GM19463 (cell line): Measurements from ENCODE around the gene CEP120.
A peak's percentile ranks its signal among the peaks of the same experiment; 100 is the strongest.
"Not testable (repeated sequence)": the region's sequence is repeated elsewhere in the genome, so short reads cannot be mapped to it uniquely, and the experiment has no call there.

Source experiments
- ATAC-seq: cut with Tn5 transposase; IDR thresholded peaks from one replicate; pipeline ENCODE4 v1.9.1; 2021; ENCODE audit warnings: mild to moderate bottlenecking, moderate library complexity; ENCODE audit not compliant: unreplicated experiment

The CEP120 gene

DNA sequence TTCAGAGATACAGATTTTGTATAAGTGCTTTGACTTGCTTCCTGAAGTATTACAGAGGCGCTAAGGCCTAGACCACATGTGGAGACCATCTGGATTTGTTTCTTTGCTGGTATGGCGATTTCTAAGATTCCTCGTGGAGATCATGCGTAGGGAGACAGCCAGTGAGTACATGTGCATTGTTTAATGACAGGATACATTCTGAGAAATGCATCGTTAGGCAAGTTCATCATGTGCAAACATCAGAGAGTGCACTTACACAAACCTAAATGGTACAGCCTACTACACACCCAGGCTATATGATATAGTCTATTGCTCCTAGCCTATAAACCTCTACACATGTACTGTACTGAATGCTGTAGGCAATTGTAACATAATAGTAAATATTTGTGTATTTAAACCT, 16.5 kb upstream of the CEP120 start:
- no peak for ATAC-seq

DNA sequence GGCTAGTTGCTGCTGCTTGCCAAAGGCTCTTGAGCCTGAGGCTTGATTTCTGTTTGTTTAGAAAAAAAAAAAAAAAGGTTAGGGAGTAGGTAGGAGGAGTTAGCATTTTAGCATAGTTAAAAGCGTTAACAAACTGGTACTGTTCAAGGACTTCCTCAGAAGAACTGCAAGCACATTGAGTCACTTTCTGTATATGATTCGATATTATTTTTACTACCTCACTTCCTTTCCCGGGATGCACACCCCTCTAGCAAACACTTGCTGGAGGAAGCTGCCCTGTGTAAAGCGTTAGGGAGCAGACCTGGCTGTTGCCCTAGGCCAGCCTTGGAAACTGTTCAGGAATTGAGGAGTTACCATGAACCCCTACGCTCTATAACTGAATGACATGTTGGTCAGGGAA, 15.7 kb upstream of the CEP120 start:
- no peak for ATAC-seq

DNA sequence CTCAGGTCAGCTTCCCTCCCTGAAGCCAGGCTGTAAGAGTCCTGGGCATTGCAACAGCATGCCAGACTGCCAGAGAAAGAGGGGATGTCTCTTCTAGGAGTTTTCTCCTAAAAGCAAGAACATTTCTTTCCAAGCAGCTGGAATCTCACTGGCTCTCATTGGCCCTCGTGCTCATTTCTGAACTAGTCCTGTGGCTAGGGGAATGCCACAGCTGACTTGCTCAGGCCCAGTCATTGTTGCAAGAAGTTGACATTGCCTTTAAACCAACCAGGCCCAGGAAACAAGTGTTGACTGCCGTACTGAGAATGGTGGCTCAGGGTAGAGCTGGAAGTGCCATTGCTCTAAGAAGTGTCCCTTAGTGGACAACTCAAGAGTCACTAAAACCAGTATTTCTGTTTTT, 15.0 kb upstream of the CEP120 start:
- peak; percentile 91 for ATAC-seq

GRCh38 chr5:123436201-123436600, 13.0 kb upstream of the CEP120 start:
- ATAC-seq, result no peak

DNA sequence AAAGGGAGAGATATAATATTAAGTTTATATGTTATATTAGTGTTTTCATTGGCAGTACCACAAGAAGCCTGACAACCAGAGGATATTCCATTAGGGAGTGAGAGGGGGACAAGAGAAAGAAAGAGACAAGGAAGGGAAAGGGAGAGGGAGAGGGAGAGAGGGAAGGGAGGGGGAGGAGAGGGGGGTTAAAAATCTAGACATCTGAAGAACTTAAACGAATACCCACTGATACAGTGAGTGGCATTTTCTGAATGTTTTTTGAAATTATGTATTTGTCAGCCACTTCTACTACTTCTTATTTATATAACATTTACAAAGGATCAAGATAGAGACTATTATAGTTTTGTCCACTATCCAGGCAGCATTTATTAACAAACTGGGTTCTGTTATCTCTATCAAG, 11.6 kb upstream of the CEP120 start:
- no peak for ATAC-seq

DNA sequence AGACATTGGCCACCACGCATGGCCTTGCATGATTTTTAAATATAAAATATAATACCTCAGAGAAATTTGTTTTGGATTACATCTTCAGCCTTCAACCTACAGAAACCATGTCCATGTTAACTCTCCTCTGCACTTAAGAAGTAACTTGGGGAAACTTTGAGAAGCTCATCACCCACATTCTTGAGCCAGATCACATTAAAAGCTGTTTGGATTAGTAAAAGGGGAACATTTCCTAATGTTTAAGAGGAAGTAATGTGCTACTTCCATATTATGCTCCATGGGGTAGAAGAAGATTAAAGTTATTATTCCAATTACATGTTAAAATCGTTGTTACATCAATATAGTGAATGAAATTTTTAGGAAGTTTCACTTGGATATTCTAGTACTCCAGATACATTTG, 10.4 kb upstream of the CEP120 start:
- ATAC-seq, result no peak

- not testable (repeated sequence) for ATAC-seq
These were observed 7.2 kb upstream of the CEP120 start for GRCh38 chr5:123430441-123430840.

DNA sequence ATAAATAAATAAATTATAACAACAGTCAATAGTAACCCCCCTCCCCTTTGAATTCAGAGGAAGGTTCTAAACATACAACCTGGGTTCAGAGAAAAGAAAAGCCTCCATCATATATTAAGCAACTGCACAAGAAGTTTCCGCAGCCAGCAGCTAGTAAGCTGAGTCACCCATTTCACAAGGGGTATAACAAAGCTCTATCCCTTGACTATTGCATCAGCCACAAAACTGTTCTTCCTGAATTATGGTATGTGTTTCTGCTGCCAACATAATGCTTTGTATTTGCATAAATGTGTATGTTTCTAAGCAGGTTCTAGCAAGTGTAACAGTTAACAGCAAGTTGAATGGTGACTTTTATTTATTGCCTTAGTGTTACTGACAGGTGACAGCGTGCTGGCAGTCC, 6.8 kb upstream of the CEP120 start:
- no peak for ATAC-seq

- no peak for ATAC-seq
These were observed 6.2 kb upstream of the CEP120 start for GRCh38 chr5:123429221-123429954.

DNA sequence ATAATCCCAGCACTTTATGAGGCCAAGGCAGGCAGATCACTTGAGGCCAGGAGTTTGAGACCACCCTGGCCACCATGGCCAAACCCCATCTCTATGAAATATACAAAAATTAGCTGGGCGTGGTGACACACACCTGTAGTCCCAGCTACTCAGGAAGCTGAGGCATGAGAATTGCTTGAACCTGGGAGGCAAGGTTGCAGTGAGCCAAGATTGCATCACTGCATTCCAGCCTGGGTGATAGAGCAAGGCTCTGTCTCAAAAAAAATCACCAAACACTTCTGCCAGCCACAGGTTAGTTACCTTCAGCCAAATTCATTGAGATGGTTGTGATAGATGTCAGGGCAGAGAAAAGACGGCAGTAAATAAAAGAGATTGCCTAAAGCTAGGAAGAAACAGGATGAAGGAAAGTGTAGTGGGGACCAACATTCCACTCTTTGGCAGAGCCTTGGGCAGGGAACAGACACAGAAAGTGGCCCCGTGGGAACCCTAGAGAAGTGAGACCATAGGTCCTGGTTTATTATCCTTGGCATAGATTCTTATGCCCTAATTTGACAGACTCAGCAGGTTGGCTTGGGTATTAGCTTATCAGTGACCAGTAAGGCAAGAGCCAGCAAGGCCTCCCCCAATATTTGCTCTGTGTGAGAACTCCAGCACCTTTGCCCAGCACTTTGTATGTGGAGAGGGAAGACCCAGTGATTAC, 5.5 kb upstream of the CEP120 start:
- ATAC-seq, result no peak

- ATAC-seq, result no peak
These were observed 4.1 kb upstream of the CEP120 start for GRCh38 chr5:123427281-123427680.

GRCh38 chr5:123425431-123425830, 2.2 kb upstream of the CEP120 start:
- ATAC-seq, result no peak

DNA sequence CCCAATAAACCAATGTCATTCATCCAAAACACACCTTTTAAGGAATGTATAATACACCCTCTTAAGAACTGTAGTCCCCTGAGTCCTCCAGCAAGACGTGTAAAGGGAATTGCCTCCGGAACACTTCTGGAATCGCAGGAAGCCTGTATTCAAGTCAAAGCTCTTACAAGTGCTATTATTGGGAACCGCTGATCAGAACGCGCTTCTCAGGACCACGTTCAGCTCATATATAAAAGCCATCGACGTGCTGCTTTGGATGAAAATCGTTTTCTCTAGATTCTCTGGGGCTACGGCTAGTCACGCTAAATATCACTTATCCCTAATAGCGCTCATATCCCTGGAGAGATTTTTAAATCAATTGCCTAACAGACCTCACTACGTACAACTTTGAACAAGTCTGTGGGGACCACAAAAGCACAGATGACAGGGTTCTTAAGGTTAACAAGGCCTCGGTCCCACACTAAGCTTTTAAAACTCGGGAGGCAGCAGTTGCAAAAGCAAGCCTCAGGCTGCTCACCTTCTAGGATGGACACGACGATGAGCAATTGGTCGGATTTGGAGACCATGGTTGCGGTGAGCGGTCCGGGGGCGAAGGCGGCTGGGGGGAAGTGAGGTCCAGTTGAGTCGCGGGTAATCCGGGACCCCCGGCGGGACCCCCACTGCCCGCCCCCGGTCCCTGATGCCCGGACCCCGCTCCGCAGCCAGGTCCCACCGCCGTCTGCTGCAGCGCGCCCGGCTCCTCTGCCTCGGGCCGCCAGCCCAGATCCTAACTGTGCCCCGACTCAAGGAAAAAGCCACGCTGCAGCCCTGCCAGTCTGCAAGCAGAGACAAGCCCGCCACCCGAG, 548 bp downstream of the CEP120 start:
- peak; percentile 14 for ATAC-seq

DNA sequence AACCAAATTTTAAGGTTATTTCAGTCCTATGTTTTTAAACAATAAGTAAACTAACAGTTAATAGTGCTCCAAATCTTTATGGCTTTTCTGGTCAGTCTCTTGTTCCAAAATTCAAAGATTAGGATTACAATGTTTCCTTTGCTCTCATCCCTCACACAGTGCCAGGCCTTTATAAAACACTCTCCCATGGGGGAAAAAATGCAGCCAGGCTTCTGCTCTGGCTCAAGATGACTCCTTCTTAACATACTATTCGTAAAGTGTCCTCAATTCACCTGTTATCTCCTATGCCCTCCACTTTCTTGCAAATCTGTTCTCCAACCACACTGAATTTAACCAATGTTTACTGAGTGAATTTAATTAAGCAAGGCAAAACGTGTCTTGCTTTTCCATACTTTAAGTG, 1.4 kb downstream of the CEP120 start:
- no peak for ATAC-seq

DNA sequence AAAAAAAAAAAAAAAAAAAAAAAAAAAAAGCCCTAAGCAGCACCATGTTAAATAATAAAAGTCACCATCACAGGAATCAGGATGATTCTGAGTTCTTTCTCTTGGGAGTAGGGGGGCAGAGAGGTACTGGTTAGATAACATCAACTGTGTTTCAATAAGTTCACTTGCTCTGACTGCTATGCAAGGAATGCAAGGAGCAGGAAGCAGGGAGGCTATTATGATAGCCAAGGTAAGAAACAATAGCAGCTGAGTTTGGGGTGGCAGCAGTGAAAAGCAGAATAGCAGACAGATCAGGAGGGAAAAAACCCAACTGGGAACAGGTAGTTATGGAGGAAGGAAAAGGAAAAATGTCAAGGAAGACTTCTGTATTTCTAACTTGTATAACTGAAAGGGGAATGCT, 8.2 kb downstream of the CEP120 start:
- no peak for ATAC-seq

- no peak for ATAC-seq
These were observed 11.0 kb downstream of the CEP120 start for GRCh38 chr5:123412206-123412605.

DNA sequence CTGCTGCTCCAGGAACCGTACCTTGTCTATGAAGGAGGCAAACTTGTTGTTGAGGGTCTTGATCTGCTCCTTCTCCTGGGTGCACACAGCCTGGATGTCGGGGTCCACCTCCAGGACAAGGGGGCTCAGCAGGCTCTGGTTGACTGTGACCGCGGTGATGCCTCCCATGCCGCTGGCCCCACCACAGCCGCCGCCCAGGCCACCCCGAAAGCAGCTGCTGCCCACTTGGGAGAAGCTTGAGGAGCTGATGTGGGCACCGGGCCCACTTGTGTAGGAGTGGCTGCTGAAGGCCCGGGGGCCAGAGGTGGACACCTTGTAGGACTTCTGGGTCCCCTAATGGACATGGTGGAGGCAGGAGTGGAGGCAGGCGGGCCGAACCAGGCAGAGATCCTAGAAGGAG, 21.2 kb downstream of the CEP120 start:
- not testable (repeated sequence) for ATAC-seq

- no peak for ATAC-seq
These were observed 21.9 kb downstream of the CEP120 start for GRCh38 chr5:123401320-123401719.

DNA sequence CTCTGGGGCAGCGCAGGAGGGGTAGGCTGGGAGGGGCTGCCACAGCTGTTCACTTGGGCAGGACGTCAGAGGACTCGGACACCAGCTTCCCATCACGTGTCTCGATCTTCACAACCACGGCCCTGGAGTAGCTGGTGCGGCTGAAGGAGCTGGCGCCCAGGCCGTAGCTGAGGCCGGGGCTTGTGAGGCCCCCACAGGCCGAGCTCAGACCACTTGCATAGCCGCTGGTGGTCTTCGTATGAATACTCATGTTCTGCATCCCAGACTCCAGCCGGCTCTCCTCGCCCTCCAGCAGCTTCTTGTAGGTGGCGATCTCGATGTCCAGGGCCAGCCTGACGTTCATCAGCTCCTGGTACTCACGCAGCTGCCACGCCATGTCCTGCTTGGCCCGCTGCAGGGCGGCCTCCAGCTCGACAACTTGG, 22.3 kb downstream of the CEP120 start:
- not testable (repeated sequence) for ATAC-seq

DNA sequence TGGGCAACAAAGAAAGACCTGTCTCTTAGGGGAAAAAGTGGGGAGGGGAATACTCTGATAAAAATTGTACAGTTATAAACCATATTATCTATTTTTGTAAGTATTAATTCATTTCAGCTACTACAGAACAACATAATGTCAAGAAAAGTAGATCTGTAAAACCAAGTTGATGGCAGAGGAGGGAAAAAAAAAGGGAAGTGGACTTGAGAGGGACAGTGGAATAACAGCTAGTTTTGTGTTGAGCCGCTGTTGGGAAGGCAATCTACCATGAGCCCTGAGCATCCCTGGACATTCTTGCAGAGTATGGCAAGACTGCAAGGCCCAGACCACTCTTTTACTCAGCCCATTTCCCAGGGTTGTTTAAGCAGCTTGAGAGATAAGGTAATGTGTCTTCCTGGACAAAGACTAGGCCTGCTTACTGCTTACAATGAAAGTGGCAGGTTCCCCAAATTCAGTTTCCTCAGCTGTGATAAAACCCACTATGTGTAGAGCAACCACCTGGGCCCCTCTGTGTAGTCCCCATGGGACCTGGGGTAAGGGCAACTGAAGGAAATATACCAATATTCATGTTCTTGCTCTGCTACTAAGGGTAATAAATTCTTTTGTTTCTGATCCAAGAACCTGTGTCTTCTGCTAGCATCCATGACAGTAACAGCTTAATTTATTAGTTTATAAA, 25.0 kb downstream of the CEP120 start:
- peak; percentile 39 for ATAC-seq

DNA sequence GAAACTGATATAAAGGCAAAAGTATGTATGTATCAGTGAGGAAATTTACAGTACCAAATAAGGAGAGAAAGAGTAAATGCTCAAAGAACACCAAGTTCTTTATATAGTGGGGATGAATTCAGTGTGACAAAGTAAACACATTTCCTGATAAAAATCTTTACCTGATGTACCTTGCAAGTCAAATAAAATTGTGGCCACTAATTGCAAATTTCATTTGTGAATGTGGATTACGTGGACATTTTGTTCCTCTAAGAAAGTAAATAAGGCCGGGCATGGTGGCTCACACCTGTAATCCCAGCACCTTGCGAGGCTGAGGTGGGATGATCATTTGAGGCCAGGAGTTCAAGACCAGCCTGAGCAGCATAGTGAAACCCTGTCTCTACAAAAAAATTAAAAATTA, 25.7 kb downstream of the CEP120 start:
- ATAC-seq, result no peak
